ENCODE results near the gene ADGRG1. TPM values are rescaled to one million over a fixed set of nuclear protein-coding genes. Genes with fewer than 3 reads are reported as not detected.

Gene ADGRG1
- total RNA-seq, 2 experiments from 2014 or later = 7.3 to 19.9 TPM

GRCh38 chr16:57676553-57677085 lies 48.2 kb downstream of the ADGRG1 start:
- H3K4me3 Mint-ChIP-seq = no peak overlapping the region
- H3K36me3 Mint-ChIP-seq = no peaks in the 10 kb centered on the region
- DNase-seq (no peak), ATAC-seq (no peak)
- H3K4me1 Mint-ChIP-seq = no peaks in the 10 kb centered on the region
- no peaks in the 10 kb centered on the region for H3K9me3 Mint-ChIP-seq (ENCODE audit: low read depth)
- H3K27ac Mint-ChIP-seq = no peak overlapping the region
- CTCF ChIA-PET = interaction anchor here (0.7 kb wide), 1 partner anchor 9 kb away, joined by 3 read pairs; no protein-coding TSS in a partner anchor
- peaks cover 20% of the 10 kb centered on the region for H3K27me3 Mint-ChIP-seq

DNA sequence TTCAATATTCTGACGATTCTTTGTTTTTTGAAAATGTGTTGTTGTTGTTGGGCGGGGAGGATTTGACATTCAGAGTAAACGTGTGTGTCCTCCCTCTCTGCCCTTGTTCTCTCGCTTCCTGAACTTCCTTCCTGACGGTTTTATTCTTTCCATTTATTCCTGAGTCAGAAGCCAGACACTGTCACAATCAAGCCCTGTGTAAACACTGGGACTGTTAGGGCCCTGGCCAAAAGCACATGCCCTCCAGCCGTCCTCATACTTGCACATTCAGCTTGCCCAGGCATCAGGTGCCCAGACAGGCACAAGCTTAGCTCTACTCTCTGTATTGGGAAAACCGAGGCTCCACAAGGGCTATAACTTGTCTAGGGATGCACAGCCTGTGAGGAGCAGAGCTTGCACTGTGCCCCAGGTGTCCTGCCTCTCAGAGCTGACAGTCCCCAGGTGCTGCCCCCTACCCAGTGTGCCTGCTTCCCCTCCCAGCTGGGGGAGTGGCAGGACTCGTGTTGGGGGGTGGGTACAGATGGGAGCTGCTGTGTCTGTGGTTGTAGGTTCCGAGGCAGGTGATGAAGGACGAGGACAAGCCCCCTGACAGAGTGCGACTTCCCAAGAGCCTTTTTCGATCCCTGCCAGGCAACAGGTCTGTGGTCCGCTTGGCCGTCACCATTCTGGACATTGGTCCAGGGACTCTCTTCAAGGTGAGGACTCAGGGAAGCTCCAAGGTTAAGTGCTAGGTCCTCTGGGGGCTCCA lies 49.4 kb downstream of the ADGRG1 start:
- DNase-seq (no peak), ATAC-seq (no peak)
- H3K27ac Mint-ChIP-seq = no peak overlapping the region
- peaks cover 17% of the 10 kb centered on the region for H3K27me3 Mint-ChIP-seq
- no peaks in the 10 kb centered on the region for H3K36me3 Mint-ChIP-seq
- no peak overlapping the region for H3K4me3 Mint-ChIP-seq
- no peaks in the 10 kb centered on the region for H3K4me1 Mint-ChIP-seq
- no peaks in the 10 kb centered on the region for H3K9me3 Mint-ChIP-seq (ENCODE audit: low read depth)
- CTCF ChIA-PET = no interaction called here

GRCh38 chr16:57679016-57679415 lies 50.6 kb downstream of the ADGRG1 start:
- peaks cover 5% of the 10 kb centered on the region for H3K27me3 Mint-ChIP-seq
- no peak overlapping the region for H3K4me3 Mint-ChIP-seq
- CTCF ChIA-PET = no interaction called here

GRCh38 chr16:57679767-57680482 lies 51.5 kb downstream of the ADGRG1 start:
- CTCF ChIA-PET = interaction anchor here (2.1 kb wide), 1 partner anchor 8 kb away, joined by 7 read pairs; no protein-coding TSS in a partner anchor
- peaks cover 3% of the 10 kb centered on the region for H3K27me3 Mint-ChIP-seq
- no peak for ATAC-seq

More at GRCh38 chr16:57679016-57679415, 50.6 kb downstream of the ADGRG1 start:
- no peaks in the 10 kb centered on the region for H3K36me3 Mint-ChIP-seq
- H3K4me1 Mint-ChIP-seq = no peaks in the 10 kb centered on the region
- no peaks in the 10 kb centered on the region for H3K9me3 Mint-ChIP-seq (ENCODE audit: low read depth)
- H3K27ac Mint-ChIP-seq = no peak overlapping the region
- ATAC-seq (no peak), DNase-seq (no peak)

GRCh38 chr16:57680842-57681375 lies 52.5 kb downstream of the ADGRG1 start:
- Mint-ChIP-seq H3K9me3 (ENCODE audit: low read depth) (no peaks in the 10 kb centered on the region), H3K27ac (no peak overlapping the region), H3K4me1 (no peaks in the 10 kb centered on the region), H3K27me3 (peaks cover 3% of the 10 kb centered on the region), H3K36me3 (no peaks in the 10 kb centered on the region), H3K4me3 (no peak overlapping the region)
- DNase-seq (no peak), ATAC-seq (no peak)
- CTCF ChIA-PET = interaction anchor here (2.1 kb wide), 1 partner anchor 9 kb away, joined by 7 read pairs; no protein-coding TSS in a partner anchor

More at GRCh38 chr16:57679767-57680482, 51.5 kb downstream of the ADGRG1 start:
- Mint-ChIP-seq H3K36me3 (no peaks in the 10 kb centered on the region), H3K9me3 (ENCODE audit: low read depth) (no peaks in the 10 kb centered on the region), H3K27ac (no peak overlapping the region), H3K4me3 (no peak overlapping the region), H3K4me1 (no peaks in the 10 kb centered on the region)
- no peak for DNase-seq

DNA sequence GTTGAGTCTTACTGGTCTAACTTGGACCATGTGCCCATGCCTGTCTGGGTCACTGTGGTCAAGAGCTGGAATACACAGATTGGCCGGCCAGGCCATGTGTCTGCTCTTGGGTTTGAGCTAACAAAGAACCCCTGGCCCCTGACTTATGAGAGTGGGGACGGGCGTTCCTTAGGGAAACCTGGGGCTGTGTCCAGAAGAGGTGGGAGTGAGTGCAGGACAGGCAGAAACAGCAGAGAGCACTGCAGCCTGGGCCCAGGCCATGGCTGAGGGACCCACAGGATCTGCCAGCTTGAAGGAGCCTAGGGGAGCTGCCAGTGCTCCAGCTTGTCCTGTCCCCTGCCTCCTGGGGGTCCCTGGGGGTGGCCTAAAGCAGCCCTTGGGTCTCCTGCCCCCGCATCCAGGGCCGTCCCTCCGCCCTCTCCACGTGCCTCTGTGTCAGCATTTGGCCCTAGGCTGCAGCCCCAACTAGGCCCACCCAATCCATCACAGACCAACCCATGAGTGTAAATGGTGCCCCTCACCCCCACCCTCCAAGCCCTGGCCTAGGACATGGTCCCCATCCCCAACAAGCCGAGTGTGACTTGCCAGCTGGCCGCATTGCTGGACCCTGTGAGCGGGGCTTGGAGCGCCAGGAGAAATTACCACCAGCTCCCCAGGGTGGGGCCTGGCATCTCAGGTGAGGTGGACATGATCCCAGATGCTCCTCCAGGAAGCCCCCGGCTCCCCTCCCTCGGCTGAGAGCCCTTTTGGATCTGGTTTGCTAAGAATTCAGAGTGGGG lies 53.7 kb downstream of the ADGRG1 start:
- H3K36me3 Mint-ChIP-seq = no peaks in the 10 kb centered on the region
- ATAC-seq (no peak), DNase-seq (no peak)
- H3K4me1 Mint-ChIP-seq = no peaks in the 10 kb centered on the region
- no peaks in the 10 kb centered on the region for H3K27me3 Mint-ChIP-seq
- CTCF ChIA-PET = interaction anchor here (0.9 to 2.1 kb wide), 3 partner anchors 10 to 34 kb away, joined by 3 to 7 read pairs (median 5); no protein-coding TSS in a partner anchor
- no peaks in the 10 kb centered on the region for H3K9me3 Mint-ChIP-seq (ENCODE audit: low read depth)
- H3K4me3 Mint-ChIP-seq = no peak overlapping the region
- no peak overlapping the region for H3K27ac Mint-ChIP-seq

- H3K9me3 Mint-ChIP-seq (ENCODE audit: low read depth) = no peaks in the 10 kb centered on the region
- CTCF ChIA-PET = interaction anchor here (0.9 to 1.5 kb wide), 2 partner anchors 14 to 49 kb away, joined by 3 read pairs; no protein-coding TSS in a partner anchor
- no peaks in the 10 kb centered on the region for H3K36me3 Mint-ChIP-seq
- no peak overlapping the region for H3K27ac Mint-ChIP-seq
- H3K4me3 Mint-ChIP-seq = no peak overlapping the region
- H3K4me1 Mint-ChIP-seq = peaks cover 3% of the 10 kb centered on the region
- H3K27me3 Mint-ChIP-seq = no peaks in the 10 kb centered on the region
- DNase-seq (no peak), ATAC-seq (no peak)
Measured at GRCh38 chr16:57682809-57683635, 54.6 kb downstream of the ADGRG1 start.

DNA sequence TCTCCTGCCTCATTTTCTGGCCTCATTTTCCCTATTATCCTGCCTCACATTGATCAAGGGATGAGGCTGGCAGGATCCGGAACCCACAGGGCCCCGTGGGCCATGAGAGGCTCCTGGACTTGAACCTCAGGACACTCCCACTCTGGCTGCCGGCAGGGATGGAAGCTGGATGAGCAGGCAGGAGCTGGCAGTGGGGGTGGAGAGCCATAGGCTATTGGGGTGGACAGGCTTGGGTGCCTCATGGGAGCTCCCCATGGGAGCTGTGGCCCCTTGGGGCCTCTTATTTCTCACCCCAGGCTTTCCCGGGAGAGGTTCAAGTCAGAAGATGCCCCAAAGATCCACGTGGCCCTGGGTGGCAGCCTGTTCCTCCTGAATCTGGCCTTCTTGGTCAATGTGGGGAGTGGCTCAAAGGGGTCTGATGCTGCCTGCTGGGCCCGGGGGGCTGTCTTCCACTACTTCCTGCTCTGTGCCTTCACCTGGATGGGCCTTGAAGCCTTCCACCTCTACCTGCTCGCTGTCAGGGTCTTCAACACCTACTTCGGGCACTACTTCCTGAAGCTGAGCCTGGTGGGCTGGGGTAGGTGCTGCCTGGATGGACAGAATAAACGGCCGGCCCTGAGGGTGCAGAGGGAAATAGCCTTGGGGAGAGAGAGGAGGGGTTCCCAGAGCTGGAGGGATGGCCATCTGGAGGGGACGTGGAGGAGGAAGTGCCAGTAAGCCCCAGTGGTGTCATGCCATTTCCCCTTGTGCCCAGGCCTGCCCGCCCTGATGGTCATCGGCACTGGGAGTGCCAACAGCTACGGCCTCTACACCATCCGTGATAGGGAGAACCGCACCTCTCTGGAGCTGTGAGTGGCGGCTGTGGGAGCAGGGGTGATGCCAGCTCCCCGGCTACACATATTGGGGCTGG lies 55.5 kb downstream of the ADGRG1 start:
- no peak overlapping the region for H3K4me3 Mint-ChIP-seq
- H3K36me3 Mint-ChIP-seq = no peaks in the 10 kb centered on the region
- no peaks in the 10 kb centered on the region for H3K27me3 Mint-ChIP-seq
- CTCF ChIA-PET = interaction anchor here (1.5 kb wide), 1 partner anchor 48 kb away, joined by 3 read pairs; no protein-coding TSS in a partner anchor
- no peak overlapping the region for H3K27ac Mint-ChIP-seq
- ATAC-seq (no peak), DNase-seq (no peak)
- peaks cover 8% of the 10 kb centered on the region for H3K4me1 Mint-ChIP-seq
- H3K9me3 Mint-ChIP-seq (ENCODE audit: low read depth) = no peaks in the 10 kb centered on the region

- peaks cover 17% of the 10 kb centered on the region for H3K4me1 Mint-ChIP-seq
- H3K36me3 Mint-ChIP-seq = no peaks in the 10 kb centered on the region
- H3K4me3 Mint-ChIP-seq = no peak overlapping the region
- DNase-seq (no peak), ATAC-seq (no peak)
- no peaks in the 10 kb centered on the region for H3K9me3 Mint-ChIP-seq (ENCODE audit: low read depth)
- CTCF ChIA-PET = no interaction called here
- no peaks in the 10 kb centered on the region for H3K27me3 Mint-ChIP-seq
- no peak overlapping the region for H3K27ac Mint-ChIP-seq
Measured at GRCh38 chr16:57684626-57685358, 56.4 kb downstream of the ADGRG1 start.

DNA sequence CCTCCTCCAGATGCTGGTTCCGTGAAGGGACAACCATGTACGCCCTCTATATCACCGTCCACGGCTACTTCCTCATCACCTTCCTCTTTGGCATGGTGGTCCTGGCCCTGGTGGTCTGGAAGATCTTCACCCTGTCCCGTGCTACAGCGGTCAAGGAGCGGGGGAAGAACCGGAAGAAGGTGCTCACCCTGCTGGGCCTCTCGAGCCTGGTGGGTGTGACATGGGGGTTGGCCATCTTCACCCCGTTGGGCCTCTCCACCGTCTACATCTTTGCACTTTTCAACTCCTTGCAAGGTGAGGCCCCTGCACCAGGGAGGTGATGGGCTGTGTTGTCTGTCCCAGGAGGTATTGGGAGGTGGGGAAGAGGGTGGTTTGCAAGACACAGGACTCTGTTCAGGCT lies 57.2 kb downstream of the ADGRG1 start:
- H3K27ac Mint-ChIP-seq = no peak overlapping the region
- H3K36me3 Mint-ChIP-seq = no peaks in the 10 kb centered on the region
- CTCF ChIA-PET = interaction anchor here (0.8 kb wide), 1 partner anchor 9 kb away, joined by 3 read pairs; no protein-coding TSS in a partner anchor
- H3K4me1 Mint-ChIP-seq = peaks cover 26% of the 10 kb centered on the region
- H3K9me3 Mint-ChIP-seq (ENCODE audit: low read depth) = no peaks in the 10 kb centered on the region
- H3K27me3 Mint-ChIP-seq = no peaks in the 10 kb centered on the region
- ATAC-seq (no peak), DNase-seq (no peak)
- H3K4me3 Mint-ChIP-seq = no peak overlapping the region

- CTCF ChIA-PET = interaction anchor here (0.6 kb wide), 1 partner anchor 124 kb away, joined by 3 read pairs; no protein-coding TSS in a partner anchor
- Mint-ChIP-seq H3K9me3 (ENCODE audit: low read depth) (no peaks in the 10 kb centered on the region), H3K4me1 (peaks cover 33% of the 10 kb centered on the region), H3K4me3 (no peak overlapping the region), H3K36me3 (no peaks in the 10 kb centered on the region), H3K27me3 (no peaks in the 10 kb centered on the region), H3K27ac (no peak overlapping the region)
- DNase-seq (no peak), ATAC-seq (no peak)
Measured at GRCh38 chr16:57686577-57686976, 58.1 kb downstream of the ADGRG1 start.

Measured in activated CD8-positive, alpha-beta memory T cell treated with anti-CD3 and anti-CD28 coated beads, Interleukin-2, amount 10 ng/mL, durations not matched to agents 7 days and 5 days (primary cell).